Psoas muscle (tissue), 8 donors: ENCODE measurements around the gene PCLO. TPM values are rescaled to one million over a fixed set of nuclear protein-coding genes. Genes with fewer than 3 reads are reported as not detected.

Experiments
- ATAC-seq, 4 donors: fragments of 200-7000 bp; cut with Tn5 transposase; one replicate each; pipeline ENCODE4 v1.9.1; 2020; ENCODE audit warnings: moderate library complexity in 3 of 4, mild to moderate bottlenecking in 2 of 4
- DNase-seq, 2 donors: peaks; one replicate each; pipeline ENCODE4 v3.0.0-alpha.2; 2020
- H3K27ac ChIP-seq: fragments of 200-600 bp; one replicate; pipeline ENCODE4 v1.8.0; 2022
- H3K27me3 ChIP-seq, 3 donors: fragments of 200-600 bp in 1 of 3; one replicate each; pipeline versions ENCODE4 v1.6.1 to v1.8.0; 2013 to 2022; ENCODE audit warnings: low read length in 2 of 3, mild to moderate bottlenecking in 2 of 3, moderate library complexity in 1 of 3; ENCODE audit not compliant: insufficient read depth in 3 of 3
- H3K36me3 ChIP-seq, 2 donors: fragments of 200-600 bp in 1 of 2; one replicate each; pipeline versions ENCODE4 v1.6.1 to v1.8.0; 2013 to 2022; ENCODE audit warnings: low read depth in 1 of 2, mild to moderate bottlenecking in 1 of 2, moderate library complexity in 1 of 2; ENCODE audit not compliant: insufficient read depth in 1 of 2
- H3K4me1 ChIP-seq: fragments of 200-600 bp; one replicate; pipeline ENCODE4 v1.8.0; 2022
- H3K4me3 ChIP-seq: fragments of 200-600 bp; one replicate; pipeline ENCODE4 v1.8.0; 2022; ENCODE audit warnings: mild to moderate bottlenecking
- H3K9me3 ChIP-seq: fragments of 200-600 bp; one replicate; pipeline ENCODE4 v1.8.0; 2022
- CTCF ChIP-seq: fragments of 200-600 bp; IDR thresholded peaks from one replicate; pipeline ENCODE4 v1.8.0; 2022; ENCODE audit warnings: antibody characterized with exemption
- WGBS, 3 donors: extraction: QIAGEN DNeasy Blood & Tissue Kit; methylation state at CpG; one replicate each; pipeline versions ENCODE4 v1.1.6 to v1.1.7; 2013; 5-methylcytosine and 5-hydroxymethylcytosine counted together
- intact Hi-C, 2 donors: fragments of 100-400 bp; cut with DNase I; formaldehyde crosslinking; loops; one replicate each; pipeline versions ENCODE4 v1.11.0 to v1.14.2; 2022
- polyA plus RNA-seq, 3 donors: library from polyadenylated mRNA; stranded (reverse); fragments of 200-250 nt; gene quantifications; one replicate each; pipeline ENCODE4 v1.2.3, GENCODE V29; 2013
- total RNA-seq, 4 donors: library from RNA; stranded (reverse); fragmentation: NEBNext Ultra II Directional in 2 of 4; extraction: Animal tissue kit (Norgen Biotek cat#: 25700) in 2 of 4; gene quantifications; one replicate each; pipeline versions ENCODE4 v1.2.1 to v1.2.4, GENCODE V29; 2021 to 2023
- donor health status: healthy with polysubstance abuse.
- donor health status: DM: no; HTN: no; CAD: no; lungs with moderate emphysema.
- donor health status: Bipolar disorder and iron deficiency.
- donor health status: healthy.
- donor health status: DM: yes; HTN: yes; CAD: no.
- donor health status: DM: no; HTN: no; CAD: no.
- donor health status: DM: no; HTN: no; CAD: no.
- donor health status: DM: yes; HTN: yes; CAD: no.

The PCLO gene
- total and polyA plus RNA-seq, 7 donors, result 0.03 to 0.46 (median 0.08) TPM; not detected in 3

GRCh38 chr7:82755705-82756551 lies 406.8 kb downstream of the PCLO start:
- no peaks in the 10 kb centered on the region for H3K9me3 ChIP-seq
- 87 to 90% (median 88%) methylated on average over 5 of the region's 5 CpGs for WGBS, 3 donors
- H3K27me3 ChIP-seq, result no peaks in the 10 kb centered on the region

GRCh38 chr7:82750007-82750406 lies 412.7 kb downstream of the PCLO start:
- no peak for DNase-seq
- no peak overlapping the region for H3K4me3 ChIP-seq
- intact Hi-C loops, result no loop called here

More at GRCh38 chr7:82755705-82756551, 406.8 kb downstream of the PCLO start:
- H3K4me3 ChIP-seq, result no peak overlapping the region
- DNase-seq (no peak), ATAC-seq (no peak)
- H3K36me3 ChIP-seq, result no peaks in the 10 kb centered on the region
- no peak overlapping the region for H3K27ac ChIP-seq
- no peak for TF ChIP-seq CTCF
- H3K4me1 ChIP-seq, result no peaks in the 10 kb centered on the region
- intact Hi-C loops, result no loop called here

GRCh38 chr7:82745820-82746219 lies 416.9 kb downstream of the PCLO start:
- ATAC-seq, result no peak
- Histone ChIP-seq H3K36me3 (no peaks in the 10 kb centered on the region), H3K27me3 (no peaks in the 10 kb centered on the region), H3K27ac (no peak overlapping the region), H3K4me1 (no peaks in the 10 kb centered on the region), H3K9me3 (no peaks in the 10 kb centered on the region), H3K4me3 (no peak overlapping the region)
- WGBS, 3 donors, result 73 to 89% (median 75%) methylated on average over 3 of the region's 3 CpGs
- TF ChIP-seq CTCF, result no peak
- intact Hi-C loops, result no loop called here
- no peak for DNase-seq

More at GRCh38 chr7:82750007-82750406, 412.7 kb downstream of the PCLO start:
- Histone ChIP-seq H3K27ac (no peak overlapping the region), H3K4me1 (no peaks in the 10 kb centered on the region), H3K9me3 (no peaks in the 10 kb centered on the region), H3K27me3 (no peaks in the 10 kb centered on the region), H3K36me3 (no peaks in the 10 kb centered on the region)
- WGBS, 3 donors, result 53 to 57% (median 56%) methylated on average over 2 of the region's 2 CpGs
- ATAC-seq, result no peak
- TF ChIP-seq CTCF, result no peak

GRCh38 chr7:82745117-82745516 lies 417.6 kb downstream of the PCLO start:
- DNase-seq (no peak), ATAC-seq (no peak)
- no peaks in the 10 kb centered on the region for H3K27me3 ChIP-seq
- H3K4me1 ChIP-seq, result no peaks in the 10 kb centered on the region
- H3K4me3 ChIP-seq, result no peak overlapping the region
- no peak overlapping the region for H3K27ac ChIP-seq
- 56 to 62% (median 61%) methylated on average over 2 of the region's 2 CpGs for WGBS, 3 donors
- intact Hi-C loops, result no loop called here
- TF ChIP-seq CTCF, result no peak
- no peaks in the 10 kb centered on the region for H3K9me3 ChIP-seq
- no peaks in the 10 kb centered on the region for H3K36me3 ChIP-seq
